HCT116 (cell line): ENCODE measurements around the gene PHYKPL.

Source experiments
- CTCF ChIP-seq, 3 experiments: fragments of 200-600 bp in 1 of 3; sonication (generic) in 1 of 3; IDR thresholded peaks in 2 of 3; conservative IDR thresholded peaks in 1 of 3; 2 replicates each; pipeline ENCODE4 v1.5.1; 2012 to 2017; ENCODE audit warnings: low read depth in 2 of 3, low read length in 2 of 3, antibody characterized with exemption in 1 of 3, borderline replicate concordance in 1 of 3, control low read depth in 1 of 3, mild to moderate bottlenecking in 1 of 3, mixed read lengths in 1 of 3, mixed run types in 1 of 3, moderate library complexity in 1 of 3; ENCODE audit not compliant: insufficient read depth in 1 of 3
- EZH2phosphoT487 ChIP-seq: fragments of 200-600 bp; IDR thresholded peaks from 2 replicates; pipeline ENCODE4 v1.6.1; 2018; ENCODE audit warnings: antibody characterized with exemption, borderline replicate concordance
- JUND ChIP-seq: IDR thresholded peaks from 2 replicates; pipeline ENCODE4 v1.6.1; 2012
- POLR2A ChIP-seq: IDR thresholded peaks from 2 replicates; pipeline ENCODE4 v1.7.0; 2011; ENCODE audit warnings: borderline replicate concordance; ENCODE audit not compliant: insufficient read depth, insufficient read length; ENCODE audit errors: extremely low read depth
- POLR2AphosphoS5 ChIP-seq: IDR thresholded peaks from 2 replicates; pipeline ENCODE4 v1.6.1; 2011; ENCODE audit warnings: mild to moderate bottlenecking, low read depth, low read length, moderate library complexity
- RAD21 ChIP-seq: IDR thresholded peaks from 2 replicates; pipeline ENCODE4 v1.6.1; 2012; ENCODE audit warnings: low read depth, mild to moderate bottlenecking
- REST ChIP-seq: IDR thresholded peaks from 2 replicates; pipeline ENCODE4 v1.6.1; 2012; ENCODE audit warnings: low read depth
- YY1 ChIP-seq: IDR thresholded peaks from 2 replicates; pipeline ENCODE4 v1.6.1; 2011; ENCODE audit warnings: low read length, low read depth, moderate library complexity, mild to moderate bottlenecking; ENCODE audit not compliant: insufficient replicate concordance; ENCODE audit errors: extremely low read depth
- ZNF274 ChIP-seq: fragments of 200-500 bp; sonication (Bioruptor generic); IDR thresholded peaks from 2 replicates; pipeline ENCODE4 v1.6.1; 2014; ENCODE audit warnings: mild to moderate bottlenecking, low read depth, low read length, inconsistent platforms
- TF ChIP-seq, protein P1 (sequence below): IDR thresholded peaks from 2 replicates; pipeline ENCODE4 v1.6.1; 2011; ENCODE audit warnings: mild to moderate bottlenecking, low read length, moderate library complexity; ENCODE audit not compliant: insufficient replicate concordance; ENCODE audit errors: extremely low read depth

DNA sequence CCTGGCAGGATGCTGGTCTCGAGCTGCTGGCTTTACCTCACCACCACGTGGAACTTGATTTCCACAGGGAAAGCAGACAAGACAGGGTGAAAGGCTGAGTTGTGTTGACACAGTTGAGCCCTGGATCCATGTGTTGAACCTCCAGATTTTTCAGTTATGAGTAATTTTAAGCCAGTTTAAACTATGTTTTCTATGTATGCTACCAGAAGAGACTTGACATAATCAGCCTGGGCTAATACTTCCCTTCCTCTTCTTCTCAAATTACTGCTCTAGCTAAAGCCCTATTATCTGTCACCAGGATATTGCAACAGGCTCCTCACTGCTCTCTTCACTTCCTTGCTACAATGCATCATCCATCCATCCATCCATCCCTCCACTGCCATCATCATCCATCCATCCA is 12.0 kb upstream of the PHYKPL start:
- TF ChIP-seq CTCF (IDR thresholded peaks at IDR 0.05 in 2 of 3, conservative IDR thresholded peaks at IDR 0.05 in 1 of 3; ENCODE audit: borderline replicate concordance in 1 of 3, insufficient read depth in 1 of 3, low read depth in 2 of 3, low read length in 2 of 3) (no peak), REST (no peak), JUND (no peak), RAD21 (no peak), EZH2phosphoT487 (no peak), POLR2A (no peak), YY1 (no peak), ZNF274 (no peak), POLR2AphosphoS5 (no peak)
- TF ChIP-seq, protein P1, sequence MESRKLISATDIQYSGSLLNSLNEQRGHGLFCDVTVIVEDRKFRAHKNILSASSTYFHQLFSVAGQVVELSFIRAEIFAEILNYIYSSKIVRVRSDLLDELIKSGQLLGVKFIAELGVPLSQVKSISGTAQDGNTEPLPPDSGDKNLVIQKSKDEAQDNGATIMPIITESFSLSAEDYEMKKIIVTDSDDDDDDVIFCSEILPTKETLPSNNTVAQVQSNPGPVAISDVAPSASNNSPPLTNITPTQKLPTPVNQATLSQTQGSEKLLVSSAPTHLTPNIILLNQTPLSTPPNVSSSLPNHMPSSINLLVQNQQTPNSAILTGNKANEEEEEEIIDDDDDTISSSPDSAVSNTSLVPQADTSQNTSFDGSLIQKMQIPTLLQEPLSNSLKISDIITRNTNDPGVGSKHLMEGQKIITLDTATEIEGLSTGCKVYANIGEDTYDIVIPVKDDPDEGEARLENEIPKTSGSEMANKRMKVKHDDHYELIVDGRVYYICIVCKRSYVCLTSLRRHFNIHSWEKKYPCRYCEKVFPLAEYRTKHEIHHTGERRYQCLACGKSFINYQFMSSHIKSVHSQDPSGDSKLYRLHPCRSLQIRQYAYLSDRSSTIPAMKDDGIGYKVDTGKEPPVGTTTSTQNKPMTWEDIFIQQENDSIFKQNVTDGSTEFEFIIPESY = no peak
